Mucosa of gallbladder (tissue), 1 donor: ENCODE measurements around the gene PLBD2. TPM values are rescaled to one million over a fixed set of nuclear protein-coding genes. Genes with fewer than 3 reads are reported as not detected.

Experiments
- DNase-seq: peaks from one replicate; pipeline ENCODE4 v3.0.0-alpha.2; 2020; ENCODE audit warnings: low spot score
- total RNA-seq: library from RNA; stranded (reverse); gene quantifications from one replicate; pipeline ENCODE4 v1.2.1, GENCODE V29; 2021
- donor health status: DM: no; HTN: no; CAD: no.

The PLBD2 gene
- total RNA-seq, 1 donor from 2014 or later: 39.5 TPM

GRCh38 chr12:113369391-113369985, 11.1 kb downstream of the PLBD2 start:
- no peak for DNase-seq

- no peak for DNase-seq
These were observed 12.7 kb downstream of the PLBD2 start for GRCh38 chr12:113370923-113371682.

- no peak for DNase-seq
These were observed 13.4 kb downstream of the PLBD2 start for GRCh38 chr12:113371808-113372207.

- no peak for DNase-seq
These were observed 14.0 kb downstream of the PLBD2 start for GRCh38 chr12:113372371-113372770.

- no peak for DNase-seq
These were observed 15.1 kb downstream of the PLBD2 start for GRCh38 chr12:113373440-113373839.

- DNase-seq: no peak
These were observed 15.6 kb downstream of the PLBD2 start for GRCh38 chr12:113373969-113374368.

GRCh38 chr12:113374823-113375428, 16.5 kb downstream of the PLBD2 start:
- no peak for DNase-seq

- no peak for DNase-seq
These were observed 19.9 kb downstream of the PLBD2 start for GRCh38 chr12:113378291-113378690.

- no peak for DNase-seq
These were observed 22.8 kb downstream of the PLBD2 start for GRCh38 chr12:113381220-113381619.

- no peak for DNase-seq
These were observed 23.8 kb downstream of the PLBD2 start for GRCh38 chr12:113382206-113382605.

- DNase-seq: no peak
These were observed 26.4 kb downstream of the PLBD2 start for GRCh38 chr12:113384778-113385177.

GRCh38 chr12:113385282-113385882, 27.0 kb downstream of the PLBD2 start:
- no peak for DNase-seq

GRCh38 chr12:113386866-113387566, 28.6 kb downstream of the PLBD2 start:
- no peak for DNase-seq

GRCh38 chr12:113387631-113388030, 29.2 kb downstream of the PLBD2 start:
- DNase-seq: no peak

- DNase-seq: no peak
These were observed 30.0 kb downstream of the PLBD2 start for GRCh38 chr12:113388351-113388750.

- no peak for DNase-seq
These were observed 32.0 kb downstream of the PLBD2 start for GRCh38 chr12:113390064-113391043.

- DNase-seq: no peak
These were observed 32.8 kb downstream of the PLBD2 start for GRCh38 chr12:113391145-113391544.

GRCh38 chr12:113391650-113392337, 33.4 kb downstream of the PLBD2 start:
- no peak for DNase-seq

GRCh38 chr12:113392520-113392919, 34.1 kb downstream of the PLBD2 start:
- DNase-seq: no peak

- DNase-seq: no peak
These were observed 34.7 kb downstream of the PLBD2 start for GRCh38 chr12:113392988-113393579.
